HCT116 (cell line): ENCODE results near the gene MYRF. TPM values are rescaled to one million over a fixed set of nuclear protein-coding genes. Genes with fewer than 3 reads are reported as not detected.

ENCODE experiments used
- ATAC-seq: fragments of 200-7000 bp; cut with Tn5 transposase; 2 replicates; pipeline ENCODE4 v1.9.1; 2020; ENCODE audit warnings: mild to moderate bottlenecking, moderate library complexity
- BruUV-seq: library from RNA; stranded (reverse); fragments of 400-500 nt; replicated peaks from 2 replicates; lab custom pipeline; 2021; lab: Mats Ljungman, UMichigan
- CTCF ChIA-PET: fragments of 300-600 bp; sonication (Branson Sonifier 250); formaldehyde crosslinking; loops from one replicate; lab custom pipeline; 2021; ENCODE audit warnings: antibody characterized with exemption; lab: Charles Lee
- POLR2A ChIA-PET: fragments of 300-600, 350-600 bp; sonication (Branson Sonifier 250); formaldehyde crosslinking; loops from one replicate; lab custom pipeline; 2021; ENCODE audit warnings: antibody characterized with exemption; lab: Charles Lee
- RAD21 ChIA-PET, 2 experiments: fragments of 300-600 bp; sonication (Branson Sonifier 250); formaldehyde crosslinking; loops; one replicate each; lab custom pipeline; 2023; ENCODE audit warnings: low total read pairs in 2 of 2; ENCODE audit not compliant: uncharacterized antibody in 2 of 2, unreplicated experiment in 2 of 2, low non-redundant PET in 1 of 2; lab: Charles Lee
- DNase-seq: peaks from one replicate; pipeline ENCODE4 v3.0.0-alpha.2; 2010; ENCODE audit warnings: low read depth, low spot score
- H2AFZ ChIP-seq: fragments of 200-600 bp; shearing (Covaris generic), sonication (generic); 2 replicates; pipeline ENCODE4 v1.6.1; 2017; ENCODE audit warnings: low read depth, mixed run types, mixed read lengths, antibody characterized with exemption, low read length; ENCODE audit not compliant: poor library complexity, severe bottlenecking
- H3K27ac ChIP-seq: 2 replicates; pipeline ENCODE4 v1.5.1; 2012; ENCODE audit warnings: low read depth, low read length
- H3K27me3 ChIP-seq: fragments of 200-600 bp; sonication (generic); 2 replicates; pipeline ENCODE4 v1.6.1; 2016; ENCODE audit warnings: mixed run types, low read length, mixed read lengths; ENCODE audit not compliant: insufficient read depth
- H3K36me3 ChIP-seq, 2 experiments: fragments of 200-500 bp in 1 of 2; fragments of 200-600 bp in 1 of 2; sonication (Bioruptor generic) in 1 of 2; sonication (generic) in 1 of 2; 2 replicates each; pipeline versions ENCODE4 v1.5.1 to v1.6.1; 2014 to 2016; ENCODE audit warnings: low read length in 2 of 2, inconsistent platforms in 1 of 2, mixed read lengths in 1 of 2, mixed run types in 1 of 2; ENCODE audit not compliant: insufficient read depth in 2 of 2, control insufficient read depth in 1 of 2
- H3K4me1 ChIP-seq, 2 experiments: fragments of 200-600 bp in 1 of 2; sonication (generic) in 1 of 2; 2 replicates each; pipeline versions ENCODE4 v1.5.1 to v1.6.1; 2012 to 2017; ENCODE audit warnings: low read length in 2 of 2, inconsistent platforms in 1 of 2, mild to moderate bottlenecking in 1 of 2, mixed read lengths in 1 of 2, mixed run types in 1 of 2, moderate library complexity in 1 of 2; ENCODE audit not compliant: insufficient read depth in 2 of 2, control insufficient read depth in 1 of 2
- H3K4me2 ChIP-seq: fragments of 200-600 bp; sonication (generic); 2 replicates; pipeline ENCODE4 v1.6.1; 2017; ENCODE audit warnings: mixed run types, low read length, mixed read lengths
- H3K4me3 ChIP-seq, 2 experiments: fragments of 200-600 bp in 1 of 2; sonication (generic) in 1 of 2; replicated peaks in 1 of 2; 2 replicates each; pipeline ENCODE4 v1.5.1; 2011 to 2016; ENCODE audit warnings: low read length in 2 of 2, control low read depth in 1 of 2, low read depth in 1 of 2, mild to moderate bottlenecking in 1 of 2, mixed read lengths in 1 of 2, mixed run types in 1 of 2
- H3K79me2 ChIP-seq: fragments of 200-600 bp; sonication (generic); 2 replicates; pipeline ENCODE4 v1.6.1; 2017; ENCODE audit warnings: mild to moderate bottlenecking, mixed run types, low read length, moderate library complexity, mixed read lengths; ENCODE audit not compliant: insufficient read depth
- H3K9ac ChIP-seq: fragments of 200-600 bp; sonication (generic); 2 replicates; pipeline ENCODE4 v1.6.1; 2016; ENCODE audit warnings: low read length, mixed read lengths
- H3K9me2 ChIP-seq: fragments of 200-600 bp; sonication (generic), shearing (Covaris generic); 2 replicates; pipeline ENCODE4 v1.6.1; 2017; ENCODE audit warnings: mixed run types, mild to moderate bottlenecking, moderate library complexity; ENCODE audit not compliant: insufficient read depth
- H3K9me3 ChIP-seq, 2 experiments: fragments of 200-500 bp in 1 of 2; fragments of 200-600 bp in 1 of 2; sonication (Bioruptor generic) in 1 of 2; sonication (generic) in 1 of 2; 2 replicates each; pipeline ENCODE4 v1.6.1; 2014 to 2017; ENCODE audit warnings: low read length in 2 of 2, mixed read lengths in 2 of 2, inconsistent platforms in 1 of 2, low read depth in 1 of 2, mild to moderate bottlenecking in 1 of 2, mixed run types in 1 of 2, moderate library complexity in 1 of 2; ENCODE audit not compliant: control insufficient read depth in 1 of 2, insufficient read depth in 1 of 2
- H4K20me1 ChIP-seq: fragments of 200-600 bp; sonication (generic), shearing (Covaris generic); 2 replicates; pipeline ENCODE4 v1.6.1; 2017; ENCODE audit warnings: mixed run types, mild to moderate bottlenecking, moderate library complexity; ENCODE audit not compliant: insufficient read depth
- CBX3 ChIP-seq: IDR thresholded peaks from 2 replicates; pipeline ENCODE4 v1.6.1; 2012; ENCODE audit warnings: low read depth
- CEBPB ChIP-seq: IDR thresholded peaks from 2 replicates; pipeline ENCODE4 v1.6.1; 2012; ENCODE audit warnings: low read depth
- EGR1 ChIP-seq: IDR thresholded peaks from 2 replicates; pipeline ENCODE4 v1.6.1; 2012; ENCODE audit warnings: low read depth
- EZH2 ChIP-seq: fragments of 200-600 bp; sonication (generic); IDR thresholded peaks from 2 replicates; pipeline ENCODE4 v1.6.1; 2017; ENCODE audit warnings: antibody characterized with exemption, mixed run types
- EZH2phosphoT487 ChIP-seq: fragments of 200-600 bp; IDR thresholded peaks from 2 replicates; pipeline ENCODE4 v1.6.1; 2018; ENCODE audit warnings: antibody characterized with exemption, borderline replicate concordance
- JUND ChIP-seq: IDR thresholded peaks from 2 replicates; pipeline ENCODE4 v1.6.1; 2012
- POLR2AphosphoS5 ChIP-seq: IDR thresholded peaks from 2 replicates; pipeline ENCODE4 v1.6.1; 2011; ENCODE audit warnings: mild to moderate bottlenecking, low read depth, low read length, moderate library complexity
- SIN3A ChIP-seq: IDR thresholded peaks from 2 replicates; pipeline ENCODE4 v1.6.1; 2012; ENCODE audit warnings: low read depth
- SP1 ChIP-seq: IDR thresholded peaks from 2 replicates; pipeline ENCODE4 v1.6.1; 2012; ENCODE audit warnings: low read depth
- TCF7L2 ChIP-seq: IDR thresholded peaks from 2 replicates; pipeline ENCODE4 v1.7.0; 2011; ENCODE audit warnings: borderline replicate concordance, inconsistent platforms; ENCODE audit not compliant: insufficient read depth, insufficient read length; ENCODE audit errors: extremely low read depth
- YY1 ChIP-seq: IDR thresholded peaks from 2 replicates; pipeline ENCODE4 v1.6.1; 2011; ENCODE audit warnings: low read length, low read depth, moderate library complexity, mild to moderate bottlenecking; ENCODE audit not compliant: insufficient replicate concordance; ENCODE audit errors: extremely low read depth
- ZFX ChIP-seq: fragments of 450-650 bp; IDR thresholded peaks from 2 replicates; pipeline ENCODE4 v1.6.1; 2017
- intact Hi-C: fragments of 100-400 bp; cut with micrococcal nuclease; formaldehyde crosslinking; loops from 2 replicates; pipeline ENCODE4 v1.10.0; 2022
- total RNA-seq: library from RNA; stranded (reverse); gene quantifications from one replicate; pipeline ENCODE4 v1.2.1, GENCODE V29; 2021; ENCODE audit not compliant: unreplicated experiment
- TF ChIP-seq, protein P1 (sequence below): IDR thresholded peaks from 2 replicates; pipeline ENCODE4 v1.6.1; 2012
- TF ChIP-seq, protein P2 (sequence below): IDR thresholded peaks from 2 replicates; pipeline ENCODE4 v1.6.1; 2012; ENCODE audit warnings: low read depth
- TF ChIP-seq, protein P3 (sequence below): IDR thresholded peaks from 2 replicates; pipeline ENCODE4 v1.6.1; 2012

MYRF gene
- total RNA-seq, 1 experiment from 2014 or later = 52.3 TPM

DNA sequence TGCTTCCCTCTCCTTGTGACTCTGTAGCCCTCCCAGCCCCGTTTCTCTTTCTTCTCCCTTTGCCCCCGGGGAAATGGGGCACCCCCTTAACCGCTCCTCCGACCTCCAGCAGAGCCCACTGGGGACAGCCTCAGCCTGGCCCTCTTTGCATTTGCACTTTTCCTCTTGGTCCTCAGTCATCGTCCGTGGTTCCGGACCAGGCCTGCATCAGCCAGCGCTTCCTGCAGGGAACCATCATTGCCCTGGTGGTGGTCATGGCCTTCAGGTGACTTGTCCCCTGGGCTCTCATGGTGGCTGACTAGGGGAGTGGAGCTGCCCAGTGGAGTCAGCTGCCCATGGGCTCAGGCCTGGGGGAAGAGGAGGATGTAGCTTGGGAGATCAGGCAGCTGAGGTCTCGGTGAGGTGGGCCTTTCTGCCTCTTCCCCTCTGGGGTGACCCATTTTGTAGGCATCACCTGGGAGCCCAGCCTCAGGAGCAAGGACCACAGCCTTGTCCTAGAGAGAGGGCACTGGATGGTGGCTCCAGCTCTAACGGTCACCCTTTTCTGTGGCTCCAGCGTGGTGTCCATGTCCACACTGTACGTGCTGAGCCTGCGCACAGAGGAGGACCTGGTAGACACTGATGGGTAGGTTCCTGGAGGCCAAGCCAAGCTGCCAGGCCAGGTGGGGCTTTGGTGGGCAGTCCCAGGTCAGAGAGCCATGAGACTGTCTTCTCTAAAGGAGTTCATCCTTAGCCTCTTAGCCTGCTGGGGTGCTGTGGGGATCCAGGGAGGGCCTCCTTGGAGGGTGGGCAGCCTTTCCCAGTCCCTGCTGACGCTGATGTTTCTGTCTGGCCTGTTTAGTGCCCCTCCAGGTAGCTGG lies 27.5 kb downstream of the MYRF start:
- TF ChIP-seq ZFX = no peak
- TF ChIP-seq JUND = no peak
- no peak for TF ChIP-seq CBX3
- no peak for TF ChIP-seq EZH2phosphoT487
- no peak for TF ChIP-seq SP1
- TF ChIP-seq POLR2AphosphoS5 = no peak
- no peak for TF ChIP-seq EZH2
- TF ChIP-seq CEBPB = no peak
- TF ChIP-seq, protein P1, sequence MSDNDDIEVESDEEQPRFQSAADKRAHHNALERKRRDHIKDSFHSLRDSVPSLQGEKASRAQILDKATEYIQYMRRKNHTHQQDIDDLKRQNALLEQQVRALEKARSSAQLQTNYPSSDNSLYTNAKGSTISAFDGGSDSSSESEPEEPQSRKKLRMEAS = no peak
- TF ChIP-seq EGR1 = no peak
- no peak for TF ChIP-seq SIN3A
- no peak for TF ChIP-seq TCF7L2
- TF ChIP-seq, protein P2, sequence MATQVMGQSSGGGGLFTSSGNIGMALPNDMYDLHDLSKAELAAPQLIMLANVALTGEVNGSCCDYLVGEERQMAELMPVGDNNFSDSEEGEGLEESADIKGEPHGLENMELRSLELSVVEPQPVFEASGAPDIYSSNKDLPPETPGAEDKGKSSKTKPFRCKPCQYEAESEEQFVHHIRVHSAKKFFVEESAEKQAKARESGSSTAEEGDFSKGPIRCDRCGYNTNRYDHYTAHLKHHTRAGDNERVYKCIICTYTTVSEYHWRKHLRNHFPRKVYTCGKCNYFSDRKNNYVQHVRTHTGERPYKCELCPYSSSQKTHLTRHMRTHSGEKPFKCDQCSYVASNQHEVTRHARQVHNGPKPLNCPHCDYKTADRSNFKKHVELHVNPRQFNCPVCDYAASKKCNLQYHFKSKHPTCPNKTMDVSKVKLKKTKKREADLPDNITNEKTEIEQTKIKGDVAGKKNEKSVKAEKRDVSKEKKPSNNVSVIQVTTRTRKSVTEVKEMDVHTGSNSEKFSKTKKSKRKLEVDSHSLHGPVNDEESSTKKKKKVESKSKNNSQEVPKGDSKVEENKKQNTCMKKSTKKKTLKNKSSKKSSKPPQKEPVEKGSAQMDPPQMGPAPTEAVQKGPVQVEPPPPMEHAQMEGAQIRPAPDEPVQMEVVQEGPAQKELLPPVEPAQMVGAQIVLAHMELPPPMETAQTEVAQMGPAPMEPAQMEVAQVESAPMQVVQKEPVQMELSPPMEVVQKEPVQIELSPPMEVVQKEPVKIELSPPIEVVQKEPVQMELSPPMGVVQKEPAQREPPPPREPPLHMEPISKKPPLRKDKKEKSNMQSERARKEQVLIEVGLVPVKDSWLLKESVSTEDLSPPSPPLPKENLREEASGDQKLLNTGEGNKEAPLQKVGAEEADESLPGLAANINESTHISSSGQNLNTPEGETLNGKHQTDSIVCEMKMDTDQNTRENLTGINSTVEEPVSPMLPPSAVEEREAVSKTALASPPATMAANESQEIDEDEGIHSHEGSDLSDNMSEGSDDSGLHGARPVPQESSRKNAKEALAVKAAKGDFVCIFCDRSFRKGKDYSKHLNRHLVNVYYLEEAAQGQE = no peak
- TF ChIP-seq, protein P3, sequence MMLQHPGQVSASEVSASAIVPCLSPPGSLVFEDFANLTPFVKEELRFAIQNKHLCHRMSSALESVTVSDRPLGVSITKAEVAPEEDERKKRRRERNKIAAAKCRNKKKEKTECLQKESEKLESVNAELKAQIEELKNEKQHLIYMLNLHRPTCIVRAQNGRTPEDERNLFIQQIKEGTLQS = no peak
- TF ChIP-seq YY1 = no peak
- TF ChIP-seq, all 23 proteins: peak for 0
- POLR2A ChIA-PET = interaction anchor here (1.4 to 2.0 kb wide), 2 partner anchors 12 to 32 kb away, joined by 3 to 6 read pairs; partner anchors contain the start of genes FEN1 and TMEM258
- Histone ChIP-seq H3K9me2 (no peaks in the 10 kb centered on the region), H3K9me3 (no peaks in the 10 kb centered on the region), H2AFZ (no peak overlapping the region), H3K27ac (no peak overlapping the region), H3K4me1 (no peaks in the 10 kb centered on the region), H3K36me3 (peaks cover 7 to 25% of the 10 kb centered on the region in 2 experiments; a peak in 3 of 4 replicates), H3K9ac (no peak overlapping the region), H4K20me1 (no peaks in the 10 kb centered on the region), H3K4me2 (no peak overlapping the region), H3K4me3 (no peak overlapping the region), H3K27me3 (no peaks in the 10 kb centered on the region), H3K79me2 (no peaks in the 10 kb centered on the region)
- DNase-seq = no peak
- RAD21 ChIA-PET = no interaction called here
- CTCF ChIA-PET = interaction anchor here (0.9 to 1.4 kb wide), 2 partner anchors 11 to 31 kb away, joined by 3 read pairs; no protein-coding TSS in a partner anchor
- no TSS peak for BruUV-seq
- no peak for ATAC-seq
- intact Hi-C loops = no loop called here
